ENCODE data around the gene UBE2QL1. TPM values are rescaled to one million over a fixed set of nuclear protein-coding genes. Genes with fewer than 3 reads are reported as not detected.

Gene UBE2QL1
- total RNA-seq, 2 experiments from 2014 or later = not detected

GRCh38 chr5:6527749-6528455 lies 79.2 kb downstream of the UBE2QL1 start:
- intact Hi-C loops (cut with micrococcal nuclease; ENCODE audit: unreplicated experiment) = loop anchor here (5.0 kb wide), 1 partner anchor 366 kb away; no protein-coding TSS in a partner anchor
- no peak overlapping the region for H2AFZ ChIP-seq (ENCODE audit: low read length)
- ChIA-PET POLR2A (interaction anchor here (0.7 kb wide), 2 partner anchors 204 to 595 kb away, joined by 3 to 5 read pairs; no protein-coding TSS in a partner anchor), CTCF (ENCODE audit: unreplicated experiment) (no interaction called here)
- H3K4me1 ChIP-seq (ENCODE audit: insufficient read depth, low read length, poor library complexity, severe bottlenecking) = no peaks in the 10 kb centered on the region
- H4K20me1 ChIP-seq (ENCODE audit: insufficient read depth, low read length) = no peaks in the 10 kb centered on the region
- no peak overlapping the region for H3K4me2 ChIP-seq (ENCODE audit: low read length)
- no peaks in the 10 kb centered on the region for H3K9me3 ChIP-seq (ENCODE audit: low read length)
- H3K36me3 ChIP-seq (ENCODE audit: insufficient read depth, low read length) = no peaks in the 10 kb centered on the region
- H3K4me3 ChIP-seq (ENCODE audit: low read depth, low read length, poor library complexity, severe bottlenecking) = no peak overlapping the region
- H3K27ac ChIP-seq (ENCODE audit: low read depth, low read length, poor library complexity, severe bottlenecking) = no peak overlapping the region
- H3K9me2 ChIP-seq (ENCODE audit: insufficient read depth, low read length) = no peaks in the 10 kb centered on the region
- TF ChIP-seq EZH2phosphoT487 (IDR thresholded peaks at IDR 0.05; ENCODE audit: borderline replicate concordance, low read depth, low read length) (no peak), CTCF (conservative IDR thresholded peaks at IDR 0.05; ENCODE audit: low read length) (no peak)
- no peak for DNase-seq (ENCODE audit: low spot score)
- BruUV-seq (replicated peaks) = no TSS peak
- no peaks in the 10 kb centered on the region for H3K79me2 ChIP-seq (ENCODE audit: insufficient read depth, low read depth, low read length)

GRCh38 chr5:6535594-6535993 lies 86.9 kb downstream of the UBE2QL1 start:
- H3K9me2 ChIP-seq (ENCODE audit: insufficient read depth, low read length) = no peaks in the 10 kb centered on the region
- H4K20me1 ChIP-seq (ENCODE audit: insufficient read depth, low read length) = no peaks in the 10 kb centered on the region
- no peak overlapping the region for H2AFZ ChIP-seq (ENCODE audit: low read length)
- no peaks in the 10 kb centered on the region for H3K79me2 ChIP-seq (ENCODE audit: insufficient read depth, low read depth, low read length)
- no peak overlapping the region for H3K4me2 ChIP-seq (ENCODE audit: low read length)
- intact Hi-C loops (cut with micrococcal nuclease; ENCODE audit: unreplicated experiment) = no loop called here
- BruUV-seq (replicated peaks) = no TSS peak
- H3K27ac ChIP-seq (ENCODE audit: low read depth, low read length, poor library complexity, severe bottlenecking) = no peak overlapping the region
- H3K4me3 ChIP-seq (ENCODE audit: low read depth, low read length, poor library complexity, severe bottlenecking) = no peak overlapping the region
- H3K36me3 ChIP-seq (ENCODE audit: insufficient read depth, low read length) = no peaks in the 10 kb centered on the region
- no peaks in the 10 kb centered on the region for H3K9me3 ChIP-seq (ENCODE audit: low read length)
- TF ChIP-seq CTCF (conservative IDR thresholded peaks at IDR 0.05; ENCODE audit: low read length) = no peak
- no peak for TF ChIP-seq EZH2phosphoT487 (IDR thresholded peaks at IDR 0.05; ENCODE audit: borderline replicate concordance, low read depth, low read length)
- no peaks in the 10 kb centered on the region for H3K4me1 ChIP-seq (ENCODE audit: insufficient read depth, low read length, poor library complexity, severe bottlenecking)
- POLR2A ChIA-PET = interaction anchor here (0.7 kb wide), 1 partner anchor 1242 kb away, joined by 3 read pairs; no protein-coding TSS in a partner anchor
- DNase-seq (ENCODE audit: low spot score) = no peak
- CTCF ChIA-PET (ENCODE audit: unreplicated experiment) = no interaction called here

GRCh38 chr5:6539060-6539459 lies 90.4 kb downstream of the UBE2QL1 start:
- no peak overlapping the region for H3K27ac ChIP-seq (ENCODE audit: low read depth, low read length, poor library complexity, severe bottlenecking)
- intact Hi-C loops (cut with micrococcal nuclease; ENCODE audit: unreplicated experiment) = no loop called here
- no peaks in the 10 kb centered on the region for H3K4me1 ChIP-seq (ENCODE audit: insufficient read depth, low read length, poor library complexity, severe bottlenecking)
- H2AFZ ChIP-seq (ENCODE audit: low read length) = no peak overlapping the region
- no peaks in the 10 kb centered on the region for H3K79me2 ChIP-seq (ENCODE audit: insufficient read depth, low read depth, low read length)
- CTCF ChIA-PET (ENCODE audit: unreplicated experiment) = no interaction called here
- BruUV-seq (replicated peaks) = no TSS peak
- POLR2A ChIA-PET = no interaction called here
- TF ChIP-seq EZH2phosphoT487 (IDR thresholded peaks at IDR 0.05; ENCODE audit: borderline replicate concordance, low read depth, low read length) (no peak), CTCF (conservative IDR thresholded peaks at IDR 0.05; ENCODE audit: low read length) (no peak)
- DNase-seq (ENCODE audit: low spot score) = no peak
- no peaks in the 10 kb centered on the region for H3K9me2 ChIP-seq (ENCODE audit: insufficient read depth, low read length)
- no peaks in the 10 kb centered on the region for H4K20me1 ChIP-seq (ENCODE audit: insufficient read depth, low read length)
- H3K36me3 ChIP-seq (ENCODE audit: insufficient read depth, low read length) = no peaks in the 10 kb centered on the region
- no peaks in the 10 kb centered on the region for H3K9me3 ChIP-seq (ENCODE audit: low read length)
- no peak overlapping the region for H3K4me3 ChIP-seq (ENCODE audit: low read depth, low read length, poor library complexity, severe bottlenecking)
- H3K4me2 ChIP-seq (ENCODE audit: low read length) = no peak overlapping the region
